ENCODE results near the gene TNIP2. TPM values are rescaled to one million over a fixed set of nuclear protein-coding genes. Genes with fewer than 3 reads are reported as not detected.

Gene TNIP2
- total RNA-seq, 2 donors from 2014 or later = 43.6 to 61.3 TPM

DNA sequence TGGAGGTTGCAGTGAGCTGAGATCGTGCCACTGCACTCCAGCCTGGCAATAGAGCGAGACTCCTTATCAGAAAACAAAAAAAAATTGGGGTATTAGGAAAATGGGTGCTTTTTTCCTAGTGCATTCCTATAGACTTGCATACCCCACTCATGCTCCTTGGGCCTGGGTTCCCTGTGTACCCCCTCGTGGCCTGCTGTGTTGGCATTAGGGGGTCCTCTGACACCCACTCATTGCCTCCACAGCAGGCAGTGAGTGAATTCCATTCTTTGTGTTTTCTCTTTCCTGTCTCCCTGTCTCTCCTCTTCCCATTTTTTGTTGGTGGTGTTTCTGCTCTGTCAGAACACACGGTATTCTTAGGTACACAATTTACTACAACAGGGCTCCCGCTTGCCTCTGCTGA is 42.8 kb downstream of the TNIP2 start:
- Histone ChIP-seq H3K9ac (ENCODE audit: low read depth in 2 of 2, low read length in 2 of 2) (no peak overlapping the region), H3K9me3 (no peaks in the 10 kb centered on the region), H3K4me3 (no peak overlapping the region), H3K4me1 (no peaks in the 10 kb centered on the region), H3K27ac (no peak overlapping the region), H3K27me3 (no peaks in the 10 kb centered on the region), H3K36me3 (peaks cover 6% of the 10 kb centered on the region)
- DNase-seq = no peak
- TF ChIP-seq, protein P1, sequence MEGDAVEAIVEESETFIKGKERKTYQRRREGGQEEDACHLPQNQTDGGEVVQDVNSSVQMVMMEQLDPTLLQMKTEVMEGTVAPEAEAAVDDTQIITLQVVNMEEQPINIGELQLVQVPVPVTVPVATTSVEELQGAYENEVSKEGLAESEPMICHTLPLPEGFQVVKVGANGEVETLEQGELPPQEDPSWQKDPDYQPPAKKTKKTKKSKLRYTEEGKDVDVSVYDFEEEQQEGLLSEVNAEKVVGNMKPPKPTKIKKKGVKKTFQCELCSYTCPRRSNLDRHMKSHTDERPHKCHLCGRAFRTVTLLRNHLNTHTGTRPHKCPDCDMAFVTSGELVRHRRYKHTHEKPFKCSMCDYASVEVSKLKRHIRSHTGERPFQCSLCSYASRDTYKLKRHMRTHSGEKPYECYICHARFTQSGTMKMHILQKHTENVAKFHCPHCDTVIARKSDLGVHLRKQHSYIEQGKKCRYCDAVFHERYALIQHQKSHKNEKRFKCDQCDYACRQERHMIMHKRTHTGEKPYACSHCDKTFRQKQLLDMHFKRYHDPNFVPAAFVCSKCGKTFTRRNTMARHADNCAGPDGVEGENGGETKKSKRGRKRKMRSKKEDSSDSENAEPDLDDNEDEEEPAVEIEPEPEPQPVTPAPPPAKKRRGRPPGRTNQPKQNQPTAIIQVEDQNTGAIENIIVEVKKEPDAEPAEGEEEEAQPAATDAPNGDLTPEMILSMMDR (IDR thresholded peaks at IDR 0.05) = no peak
- intact Hi-C loops (cut with DNase I) = no loop called here

DNA sequence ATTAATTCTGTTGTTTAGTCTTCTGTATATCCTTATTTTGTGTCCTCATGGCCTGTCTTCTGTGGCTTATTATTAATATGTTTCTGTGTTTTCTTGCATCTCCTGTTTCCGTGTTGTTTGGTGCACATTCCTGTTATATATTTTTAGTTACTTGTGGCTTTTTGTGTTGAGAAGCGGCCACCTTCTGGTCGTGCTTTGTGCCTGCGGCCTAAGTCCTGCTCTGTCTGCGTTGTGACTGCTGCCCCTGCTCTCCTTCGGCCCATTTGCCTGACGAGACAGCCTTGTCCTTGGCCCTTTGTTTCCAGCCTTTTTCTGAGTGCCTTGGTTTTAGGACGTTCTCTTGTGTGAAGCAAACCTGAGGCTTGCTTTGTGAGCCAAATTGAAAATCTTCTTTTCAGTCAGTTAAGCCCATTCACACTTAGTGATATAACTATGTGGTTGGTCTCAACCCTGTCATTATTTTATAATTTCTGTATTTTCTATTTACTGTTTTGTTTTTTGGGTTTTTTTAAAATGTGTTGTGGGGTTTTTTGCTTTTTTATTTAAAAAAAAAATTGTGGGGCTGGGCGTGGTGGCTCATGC is 43.8 kb downstream of the TNIP2 start:
- H3K4me3 ChIP-seq = no peak overlapping the region
- no peaks in the 10 kb centered on the region for H3K4me1 ChIP-seq
- no peak overlapping the region for H3K9ac ChIP-seq (ENCODE audit: low read depth in 2 of 2, low read length in 2 of 2)
- TF ChIP-seq, protein P1 (IDR thresholded peaks at IDR 0.05) = no peak
- no peaks in the 10 kb centered on the region for H3K27me3 ChIP-seq
- no peak for DNase-seq
- no peak overlapping the region for H3K27ac ChIP-seq
- H3K9me3 ChIP-seq = no peaks in the 10 kb centered on the region
- peaks cover 6% of the 10 kb centered on the region for H3K36me3 ChIP-seq
- intact Hi-C loops (cut with DNase I) = no loop called here

DNA sequence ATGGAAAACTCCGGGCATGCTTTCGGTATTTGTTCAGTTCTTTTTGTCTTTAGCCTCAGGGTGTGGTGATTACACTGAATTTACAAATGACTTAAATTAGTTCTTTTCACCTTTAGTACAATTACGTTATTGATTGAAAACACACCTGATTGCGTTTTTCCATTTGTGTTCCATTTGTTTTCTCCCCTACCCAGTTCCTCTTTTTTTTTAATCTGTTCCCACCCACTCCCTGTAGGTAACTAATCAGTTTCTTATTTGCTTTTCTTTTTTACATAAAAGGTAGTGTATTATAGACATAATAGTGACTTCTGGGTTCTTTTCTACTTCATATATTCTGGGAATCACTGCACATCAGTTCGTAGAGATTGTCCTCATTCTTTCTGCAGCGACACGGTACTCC is 53.4 kb downstream of the TNIP2 start:
- DNase-seq = no peak
- no peak overlapping the region for H3K9ac ChIP-seq (ENCODE audit: low read depth in 2 of 2, low read length in 2 of 2)
- no peaks in the 10 kb centered on the region for H3K4me1 ChIP-seq
- no peaks in the 10 kb centered on the region for H3K9me3 ChIP-seq
- TF ChIP-seq, protein P1 (IDR thresholded peaks at IDR 0.05) = no peak
- H3K27ac ChIP-seq = no peak overlapping the region
- no peaks in the 10 kb centered on the region for H3K27me3 ChIP-seq
- H3K4me3 ChIP-seq = no peak overlapping the region
- peaks cover 14% of the 10 kb centered on the region for H3K36me3 ChIP-seq
- intact Hi-C loops (cut with DNase I) = no loop called here

DNA sequence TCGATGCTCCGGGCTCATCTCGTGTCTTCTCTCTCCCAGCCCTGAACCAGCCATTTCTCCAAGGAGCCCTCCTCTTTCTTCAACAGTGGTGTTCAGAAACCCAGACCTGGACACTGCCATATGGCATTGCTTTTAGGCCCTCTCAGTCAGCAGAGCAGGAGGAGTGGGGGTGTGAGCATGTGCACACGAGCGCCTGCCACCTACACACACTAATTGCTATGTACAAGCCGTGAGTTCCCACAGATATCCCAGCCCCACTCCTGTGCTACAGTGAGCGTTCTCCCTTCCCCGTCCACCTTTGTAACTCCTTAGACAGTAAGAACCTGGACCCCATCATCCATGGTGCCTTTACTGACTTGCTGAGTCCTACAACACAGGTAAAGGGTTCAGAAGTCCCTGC is 53.8 kb downstream of the TNIP2 start:
- Histone ChIP-seq H3K36me3 (peaks cover 17% of the 10 kb centered on the region), H3K9ac (ENCODE audit: low read depth in 2 of 2, low read length in 2 of 2) (no peak overlapping the region)
- DNase-seq = no peak

DNA sequence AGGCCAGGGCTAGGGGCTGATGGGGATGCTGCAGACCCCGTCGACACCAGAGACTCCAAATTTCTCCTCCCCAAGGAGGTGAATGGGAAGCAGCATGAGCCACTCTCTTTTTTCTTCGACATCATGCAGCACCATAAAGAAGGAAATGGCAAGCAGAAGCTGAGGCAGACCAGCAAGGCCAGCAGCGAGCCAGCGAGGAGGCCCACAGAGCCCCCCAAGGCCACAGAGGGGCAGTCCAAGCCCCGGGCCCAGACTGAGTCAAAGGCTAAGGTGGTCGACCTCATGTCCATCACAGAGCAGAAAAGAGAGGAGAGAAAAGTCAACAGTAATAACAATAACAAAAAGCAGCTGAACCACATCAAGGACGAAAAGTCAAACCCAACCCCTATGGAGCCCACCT is 56.1 kb downstream of the TNIP2 start:
- H3K27ac ChIP-seq = no peak overlapping the region
- H3K9me3 ChIP-seq = no peaks in the 10 kb centered on the region
- no peak overlapping the region for H3K4me3 ChIP-seq
- DNase-seq = no peak
- H3K36me3 ChIP-seq = peaks cover 22% of the 10 kb centered on the region
- no peaks in the 10 kb centered on the region for H3K4me1 ChIP-seq
- H3K27me3 ChIP-seq = no peaks in the 10 kb centered on the region
- no peak overlapping the region for H3K9ac ChIP-seq (ENCODE audit: low read depth in 2 of 2, low read length in 2 of 2)
- TF ChIP-seq, protein P1 (IDR thresholded peaks at IDR 0.05) = no peak
- intact Hi-C loops (cut with DNase I) = no loop called here

More for the DNA sequence above, 53.8 kb downstream of the TNIP2 start:
- H3K27me3 ChIP-seq = no peaks in the 10 kb centered on the region
- no peak overlapping the region for H3K27ac ChIP-seq
- no peaks in the 10 kb centered on the region for H3K9me3 ChIP-seq
- intact Hi-C loops (cut with DNase I) = no loop called here
- no peak overlapping the region for H3K4me3 ChIP-seq
- TF ChIP-seq, protein P1 (IDR thresholded peaks at IDR 0.05) = no peak
- H3K4me1 ChIP-seq = no peaks in the 10 kb centered on the region
